RCC 7860 (cell line): ENCODE measurements around the gene AKAP8L.

Experiments used
- DNase-seq: peaks from one replicate; pipeline ENCODE4 v3.0.0-alpha.2; 2015; ENCODE audit warnings: low spot score
- FAIRE-seq: peaks from 2 replicates; lab custom pipeline; 2012; peaks lifted over from hg19 to GRCh38; lab: Jason Lieb, UNC

The AKAP8L gene

DNA sequence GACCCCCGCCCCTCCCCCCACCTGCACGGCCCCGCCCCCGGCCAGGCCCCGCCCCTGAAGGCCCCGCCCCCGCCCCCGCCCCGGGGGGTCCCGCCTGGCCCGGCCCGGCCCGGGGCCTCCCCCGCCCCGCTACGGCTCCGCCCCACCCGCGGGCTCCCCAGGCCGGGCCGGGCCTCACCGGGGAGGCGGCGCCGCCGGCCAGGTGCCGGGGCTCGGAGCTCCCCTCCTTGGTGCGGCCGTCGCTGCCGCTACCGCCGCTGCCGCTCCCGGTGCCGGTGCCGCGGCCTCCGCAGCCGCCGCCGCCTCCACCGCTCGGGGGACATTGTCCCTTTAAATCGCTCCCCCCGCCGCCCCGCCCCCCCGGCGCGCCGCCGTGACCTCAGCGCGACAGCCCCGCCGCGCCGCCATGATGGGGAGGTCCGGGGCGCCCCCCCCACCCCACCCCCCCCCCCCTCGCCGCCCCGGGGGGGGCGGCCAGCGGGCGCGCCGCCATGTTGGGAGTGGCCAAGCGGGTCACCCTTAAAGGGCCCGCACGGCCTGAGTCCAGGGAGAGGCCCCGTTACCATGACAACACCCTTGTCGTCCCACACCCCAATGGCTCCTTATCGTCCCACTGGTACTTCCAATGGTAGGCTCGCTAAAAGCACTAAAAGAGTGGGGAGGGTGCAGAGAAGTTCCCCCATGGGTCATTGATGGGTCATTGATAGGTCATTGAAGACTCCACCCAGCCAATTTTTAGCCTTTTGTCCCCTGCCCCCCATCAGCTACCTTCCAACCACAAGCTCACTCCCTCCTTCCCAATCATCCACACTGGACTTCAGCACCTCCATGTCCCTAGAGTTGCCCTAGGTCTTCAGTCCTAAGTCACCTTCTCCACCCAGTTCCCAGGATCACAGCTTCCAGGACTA, 31.1 kb upstream of the AKAP8L start, which contains the start of gene WIZ:
Gene WIZ (minus strand): TSS at position 337 of the 908 bp plus-strand sequence. CDS start 1,649 bp downstream, outside the sequence.
- DNase-seq (peak; percentile 25), FAIRE-seq (no peak)

DNA sequence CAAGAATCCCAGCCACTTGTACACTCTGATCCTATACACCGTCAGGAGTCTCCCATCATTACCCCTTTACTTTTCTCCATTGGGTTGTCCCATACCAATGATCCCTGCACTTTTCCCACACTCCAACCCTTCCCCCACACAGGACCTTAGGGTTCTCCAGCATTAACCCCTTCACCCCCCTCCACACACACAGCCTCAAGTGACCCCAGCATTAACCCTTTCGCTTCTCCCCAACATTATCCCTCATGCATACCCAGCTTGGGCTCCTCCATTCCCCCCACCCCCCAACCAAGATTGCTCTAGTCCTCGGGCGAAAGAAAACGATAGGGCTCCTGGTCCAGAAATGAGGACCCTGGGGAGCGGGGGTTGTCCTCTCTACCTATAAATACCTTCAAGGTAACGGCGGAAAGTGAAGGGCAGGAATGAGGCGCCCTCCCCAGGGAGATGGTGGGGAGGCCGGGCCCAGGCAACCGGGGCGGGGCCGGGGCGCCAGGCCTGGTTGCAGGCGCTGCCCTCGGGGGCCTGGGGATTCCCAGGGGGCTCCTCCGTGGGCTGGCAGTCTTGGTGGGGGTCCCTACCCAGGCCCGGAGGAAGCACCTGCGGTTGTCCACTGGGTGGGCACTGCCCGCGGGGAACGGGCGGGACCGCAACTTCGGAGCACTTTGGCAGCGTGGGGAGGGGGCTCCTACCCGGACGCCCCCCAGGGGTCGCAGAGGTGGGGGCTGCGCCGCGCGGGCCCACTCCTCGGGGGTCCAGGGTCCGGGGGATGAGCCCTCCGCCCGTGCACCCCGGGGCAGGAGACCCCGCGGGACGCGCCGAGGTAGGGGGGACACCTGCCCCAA, 30.2 kb upstream of the AKAP8L start:
- DNase-seq (no peak), FAIRE-seq (no peak)

DNA sequence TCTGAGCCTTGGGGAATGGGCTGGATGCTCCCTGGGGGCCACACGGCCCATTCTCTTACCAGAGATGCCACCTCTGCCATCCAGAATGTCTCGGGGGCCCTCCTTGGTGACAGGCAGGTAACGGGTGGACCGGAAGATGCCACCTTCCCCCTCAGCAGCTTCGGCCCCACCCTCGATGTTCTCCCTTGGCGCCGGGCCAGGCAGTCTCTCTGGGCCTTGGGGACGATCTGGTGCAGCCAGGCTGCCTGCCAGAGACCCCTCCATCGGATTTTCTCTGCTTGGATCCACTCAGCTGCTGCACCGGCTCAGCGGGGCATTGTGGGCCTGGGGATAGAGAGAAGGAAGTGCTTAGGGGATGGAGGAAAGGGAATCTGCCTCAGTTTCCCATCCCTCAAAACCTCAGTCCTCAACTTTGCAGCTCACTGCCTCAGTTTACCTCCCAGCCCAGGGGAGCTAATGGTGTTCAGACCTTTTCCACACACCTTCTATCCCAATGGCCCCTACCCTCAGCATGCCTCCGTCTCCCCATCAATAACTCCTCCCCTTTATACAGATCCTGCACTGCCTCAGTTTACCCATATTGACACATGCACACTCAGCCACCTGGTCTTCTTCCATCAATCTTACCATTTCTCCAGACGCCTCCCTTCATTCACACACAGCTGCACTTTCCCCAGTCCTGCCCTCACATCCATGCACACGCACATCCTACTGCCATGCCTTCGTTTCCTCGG, 29.4 kb upstream of the AKAP8L start:
- FAIRE-seq (no peak), DNase-seq (no peak)

DNA sequence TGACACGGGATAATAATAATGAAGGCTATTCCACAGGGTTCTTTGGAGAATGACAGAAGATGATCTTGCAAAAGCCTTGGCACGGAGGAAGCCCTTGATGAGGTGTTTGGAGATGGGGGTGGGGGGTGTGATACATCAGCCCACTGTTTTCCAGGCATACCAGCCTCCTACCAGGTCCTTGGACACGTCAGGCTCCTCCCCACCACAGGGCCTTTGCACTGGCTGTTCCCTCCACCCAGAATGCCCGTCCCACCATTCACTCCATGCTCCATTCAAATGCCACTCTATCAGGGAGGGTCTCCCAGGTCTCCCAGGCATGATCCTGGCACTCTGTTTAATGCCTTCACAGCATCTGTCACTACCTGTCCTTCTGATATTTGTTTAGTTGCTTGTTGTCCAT, 28.3 kb upstream of the AKAP8L start:
- DNase-seq: no peak
- FAIRE-seq: no peak

DNA sequence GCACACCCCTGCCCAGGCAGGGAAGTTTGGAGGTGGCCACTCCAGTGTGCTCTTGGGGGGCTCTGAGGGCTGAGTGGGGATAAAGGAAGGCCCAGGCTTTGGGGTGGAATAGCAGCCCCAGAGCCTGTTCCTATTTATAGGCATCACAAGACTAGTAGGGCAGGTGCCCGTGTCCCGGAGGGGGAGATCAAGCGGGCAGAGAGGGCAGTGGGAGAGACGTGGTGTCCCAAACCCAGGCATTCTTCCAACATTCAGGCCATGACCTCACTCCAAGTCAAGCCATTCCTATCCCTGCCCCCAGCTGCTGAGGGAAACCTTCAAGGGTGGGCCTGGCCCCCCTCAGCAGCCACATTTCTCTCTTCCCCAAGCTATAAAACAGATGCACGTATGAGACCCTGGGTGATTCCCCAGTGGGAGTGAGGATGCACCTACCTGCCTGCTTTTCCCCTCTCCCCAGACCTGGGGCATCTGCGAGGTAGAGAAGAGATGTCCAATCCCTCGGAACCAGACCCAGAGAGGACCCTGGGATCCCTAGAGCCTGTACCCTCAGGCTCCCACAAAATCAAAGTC, 27.1 kb upstream of the AKAP8L start:
- no peak for FAIRE-seq
- no peak for DNase-seq

DNA sequence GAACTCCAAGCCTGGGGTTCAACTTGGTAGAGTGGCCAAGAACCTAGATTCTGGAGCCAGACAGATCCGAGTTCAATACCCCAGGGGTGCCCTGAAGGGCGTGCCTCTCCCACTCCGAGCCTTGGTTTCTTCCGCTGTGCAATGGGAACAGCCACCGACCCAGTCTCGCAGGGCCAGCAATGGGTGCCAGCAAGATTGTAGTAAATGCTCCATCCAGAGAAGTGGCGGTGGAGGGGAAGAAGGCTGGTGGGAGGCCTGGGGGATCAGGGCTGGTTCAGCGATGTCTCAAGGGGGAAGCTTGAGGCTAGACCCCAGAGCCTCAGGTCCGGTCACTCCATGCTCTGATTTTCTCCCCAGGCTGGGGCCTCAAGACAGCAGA, 26.4 kb upstream of the AKAP8L start:
- DNase-seq: no peak
- no peak for FAIRE-seq

DNA sequence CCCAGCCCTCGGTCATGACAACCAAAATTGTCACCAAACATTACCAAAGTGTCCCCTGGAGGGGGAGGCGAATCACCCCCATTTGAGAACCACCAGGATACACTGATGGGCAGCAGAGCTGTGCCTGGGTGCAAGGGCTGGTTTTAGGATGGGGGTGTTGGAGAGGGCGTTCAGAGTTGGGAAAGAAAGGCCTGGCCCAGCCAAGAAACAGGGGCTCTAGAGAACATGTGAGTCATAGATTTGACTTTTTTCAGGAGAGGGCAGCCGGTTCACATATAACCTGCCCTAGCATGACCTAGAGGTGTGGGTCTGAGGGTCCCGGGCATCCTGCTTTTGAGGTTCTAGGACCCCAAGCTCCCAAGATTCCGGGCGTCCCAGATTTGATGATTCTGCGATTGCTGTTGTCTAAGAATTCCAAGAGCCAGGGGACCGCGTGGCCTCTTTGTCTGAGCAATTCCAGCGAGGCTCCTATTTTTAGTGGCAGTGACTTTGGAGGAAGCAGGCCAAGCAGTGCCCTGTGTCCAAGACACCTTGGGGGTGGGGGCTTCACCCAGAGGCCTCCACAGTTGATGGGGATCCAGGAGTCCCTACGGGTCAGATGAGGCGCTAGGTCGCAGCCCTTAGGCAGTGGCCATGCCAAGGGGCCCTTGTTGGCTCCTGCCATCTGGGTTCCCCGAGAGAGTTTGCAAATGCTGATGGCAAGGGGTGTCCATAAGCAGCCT, 25.9 kb upstream of the AKAP8L start:
- FAIRE-seq (no peak), DNase-seq (no peak)

DNA sequence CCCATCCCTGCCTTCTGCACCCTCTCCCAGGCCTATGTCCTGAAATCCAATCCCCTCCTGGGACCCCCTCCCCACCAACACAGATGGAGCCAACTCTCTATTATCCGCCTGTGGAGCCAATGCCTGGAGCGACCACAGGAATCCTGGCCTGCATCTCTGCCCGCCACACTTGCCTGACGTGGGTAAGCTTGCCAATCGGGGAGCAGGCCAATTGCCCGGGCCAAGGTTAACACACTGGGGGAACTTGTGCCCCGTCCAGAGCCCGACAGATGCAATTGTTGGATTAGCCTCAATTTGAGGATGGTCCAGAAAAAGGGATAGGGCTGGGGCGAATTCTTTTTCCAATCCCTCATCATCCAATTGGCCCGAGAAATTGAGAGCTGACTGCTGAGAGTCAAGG, 25.1 kb upstream of the AKAP8L start:
- DNase-seq (no peak), FAIRE-seq (no peak)

DNA sequence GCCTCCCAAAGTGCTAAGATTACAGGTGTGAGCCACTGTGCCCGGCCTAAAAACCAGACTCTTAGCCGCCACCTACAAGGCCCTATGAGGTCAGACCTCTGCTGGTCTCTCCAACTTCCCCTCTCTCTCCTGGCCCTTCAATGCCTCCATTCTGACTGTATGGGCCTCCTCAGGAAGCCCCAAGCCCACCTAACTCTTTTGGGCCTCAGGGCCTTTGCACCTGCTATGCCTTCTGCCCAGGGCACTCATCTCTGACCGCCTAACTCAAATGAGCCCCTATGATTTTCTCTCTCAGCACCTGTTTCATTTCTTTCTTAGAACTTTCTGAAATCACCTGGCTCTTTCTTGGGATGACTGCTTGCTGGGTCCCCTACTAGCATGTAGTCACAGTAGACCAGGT, 24.5 kb upstream of the AKAP8L start:
- no peak for DNase-seq
- no peak for FAIRE-seq

DNA sequence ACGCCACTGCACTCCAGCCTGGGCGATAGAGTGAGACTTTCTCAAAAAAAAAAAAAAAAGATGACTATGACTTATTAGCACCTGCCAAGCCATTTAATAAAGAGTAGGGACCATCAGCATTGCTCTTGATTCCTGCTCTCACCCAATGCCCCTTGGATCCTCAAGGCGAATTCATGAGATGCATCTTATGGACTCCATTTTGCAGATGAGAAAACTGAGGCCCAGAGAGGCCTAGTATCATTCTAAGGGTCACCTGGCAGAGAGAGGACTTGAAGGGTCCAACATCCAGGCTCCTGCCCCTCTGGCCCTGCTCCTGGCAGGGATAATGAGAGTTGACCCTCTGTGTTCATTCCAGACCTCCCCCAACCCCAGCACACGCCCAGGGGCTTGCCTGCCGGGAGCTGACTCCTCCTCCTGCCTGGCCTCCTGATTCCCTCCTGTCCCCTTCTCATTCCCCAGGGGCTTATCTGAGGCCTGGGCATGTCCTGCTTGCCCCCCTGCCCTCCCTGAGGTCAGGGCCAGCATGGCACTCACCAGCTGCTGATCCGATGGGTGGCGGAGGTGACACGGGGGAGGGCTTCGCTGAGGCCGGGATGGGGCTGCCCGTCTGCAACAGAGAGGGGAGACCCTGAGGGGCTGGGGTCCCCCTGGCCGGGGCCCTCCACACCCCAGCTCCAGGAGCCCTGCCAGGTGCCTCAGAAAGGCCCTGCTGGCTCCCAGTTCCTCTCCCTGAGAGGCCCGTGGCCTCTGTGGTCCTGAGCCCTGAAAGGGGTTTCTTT, 23.5 kb upstream of the AKAP8L start:
- DNase-seq (no peak), FAIRE-seq (no peak)

DNA sequence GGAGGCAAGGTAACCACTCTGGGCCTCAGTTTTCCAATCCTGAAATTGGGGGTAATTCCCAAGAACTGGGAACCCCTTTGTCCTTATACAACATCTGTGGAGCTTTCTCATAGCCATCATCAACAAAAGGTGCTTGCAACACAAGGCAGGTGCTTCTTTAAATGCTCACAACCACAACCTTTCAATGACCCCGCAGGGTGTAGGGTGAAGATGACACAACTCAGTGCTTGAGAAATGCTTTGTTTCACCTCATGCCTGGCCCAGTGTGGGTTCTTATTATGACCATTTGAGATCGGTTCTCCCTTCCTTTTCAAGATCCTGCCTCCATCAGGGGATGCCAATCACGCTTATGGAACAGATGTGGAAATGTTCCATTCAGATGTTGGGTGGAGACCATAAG, 22.5 kb upstream of the AKAP8L start:
- no peak for FAIRE-seq
- no peak for DNase-seq

DNA sequence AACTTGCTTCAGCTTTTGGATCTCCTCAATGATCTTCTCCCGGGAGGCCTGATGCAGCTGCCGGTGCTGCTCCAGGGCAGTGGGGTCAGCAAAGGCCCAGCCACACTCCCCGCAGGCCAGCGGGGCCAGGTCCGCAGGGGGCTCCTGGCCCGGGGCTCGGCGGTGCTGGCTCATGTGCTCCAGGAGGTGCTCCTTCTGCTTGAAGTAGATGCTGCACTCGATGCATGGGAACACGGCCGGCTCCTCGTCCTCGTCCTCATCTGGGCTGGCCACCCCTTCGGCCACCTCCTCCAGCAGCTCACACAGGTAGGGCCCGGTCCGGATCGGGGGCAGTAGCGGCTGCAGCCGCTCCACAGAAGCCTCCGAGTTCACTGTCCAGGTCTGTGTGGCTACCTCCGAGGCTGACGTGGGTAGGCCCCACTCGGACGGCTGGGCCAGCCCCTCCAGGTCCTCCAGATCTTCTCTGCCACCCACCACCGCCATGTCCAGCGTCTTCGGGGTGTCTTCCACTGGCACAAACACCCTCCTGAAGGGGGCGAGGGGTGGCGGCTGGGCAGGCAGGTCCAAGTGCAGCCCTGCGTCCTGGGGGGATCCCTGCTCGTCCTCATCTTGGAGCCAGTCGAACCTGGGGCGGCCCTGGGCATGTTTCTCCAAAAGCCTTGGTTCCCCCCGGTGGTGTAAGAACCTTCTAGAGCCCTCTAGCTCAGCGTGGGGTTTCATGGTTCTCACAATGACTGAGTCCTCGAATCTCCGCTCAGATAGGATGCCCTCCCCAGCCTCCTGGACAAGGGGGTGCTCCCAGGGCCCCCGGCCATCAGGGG, 21.2 kb upstream of the AKAP8L start:
- DNase-seq (no peak), FAIRE-seq (no peak)

DNA sequence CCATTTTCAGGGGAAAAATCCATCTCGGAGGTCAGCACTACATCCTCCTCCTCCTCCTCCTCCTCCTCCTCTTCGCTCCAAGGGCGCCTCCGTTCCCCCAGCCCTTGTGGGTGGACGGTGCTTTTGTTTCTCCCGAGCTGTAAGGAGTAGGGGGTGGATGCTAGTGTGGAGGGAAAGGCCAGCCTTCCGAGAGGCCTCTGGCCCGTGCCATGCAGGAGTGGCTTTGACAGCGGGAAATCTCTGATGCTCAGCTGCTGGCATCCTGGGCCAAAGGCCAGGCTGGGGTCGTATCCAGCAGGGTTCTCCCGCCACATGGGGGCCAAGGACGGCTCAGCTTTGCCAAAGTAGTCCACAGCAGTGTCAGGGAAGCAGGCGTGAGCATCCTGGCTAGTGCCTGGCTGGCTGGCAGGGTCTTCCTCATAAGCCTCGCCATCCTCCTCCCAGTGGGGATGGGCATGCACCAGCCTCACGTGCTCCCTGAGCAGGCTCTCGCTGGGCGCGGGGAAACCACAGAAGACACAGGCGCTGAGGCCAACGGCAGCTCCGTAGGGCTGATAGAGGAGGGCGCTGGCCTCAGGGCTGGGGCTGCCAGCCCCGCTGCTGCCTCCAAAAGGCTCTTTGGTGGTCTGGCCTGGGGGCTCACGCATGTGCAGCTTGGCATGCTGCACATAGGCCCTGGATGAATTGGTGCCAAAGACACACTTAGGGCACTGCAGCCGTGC, 20.5 kb upstream of the AKAP8L start:
- DNase-seq (no peak), FAIRE-seq (no peak)

DNA sequence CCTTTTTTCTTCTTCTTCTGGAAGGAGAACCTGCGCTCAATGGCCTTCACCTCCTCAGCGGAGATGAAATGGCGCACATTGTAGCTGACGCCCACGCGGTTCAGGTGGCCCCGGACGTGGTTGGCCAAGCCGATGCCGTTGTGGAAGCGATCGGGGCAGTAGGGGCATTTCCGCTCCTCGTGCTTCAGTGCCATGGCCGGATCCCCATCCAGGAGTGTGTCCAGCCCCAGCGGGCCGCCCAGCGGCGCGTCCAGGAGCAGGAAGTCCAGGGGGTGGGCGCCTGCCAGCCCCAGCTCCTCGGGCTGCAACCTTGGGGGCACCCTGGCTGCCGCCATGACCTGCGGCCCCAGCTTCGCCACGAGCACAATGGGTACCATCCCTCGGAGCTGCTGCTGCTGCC, 19.8 kb upstream of the AKAP8L start:
- DNase-seq: no peak
- no peak for FAIRE-seq

DNA sequence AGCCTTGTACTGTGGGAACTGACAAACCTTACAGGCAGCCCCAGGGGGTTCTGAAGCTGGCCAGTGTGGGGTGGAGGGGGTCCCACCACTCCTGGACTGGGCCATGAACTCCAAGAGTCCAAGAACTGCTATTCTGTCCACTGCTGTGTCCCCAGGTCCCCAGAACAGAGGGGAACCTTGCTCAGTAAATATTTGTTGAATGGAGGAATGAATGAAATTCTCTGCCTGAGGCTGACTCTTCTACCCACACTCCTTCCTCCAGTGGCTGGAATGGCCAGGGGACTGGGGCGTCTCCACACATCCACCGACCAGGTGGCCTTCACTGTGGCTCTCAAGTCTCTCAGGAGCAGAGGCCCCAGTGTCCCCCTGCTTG, 19.3 kb upstream of the AKAP8L start:
- FAIRE-seq (no peak), DNase-seq (no peak)

DNA sequence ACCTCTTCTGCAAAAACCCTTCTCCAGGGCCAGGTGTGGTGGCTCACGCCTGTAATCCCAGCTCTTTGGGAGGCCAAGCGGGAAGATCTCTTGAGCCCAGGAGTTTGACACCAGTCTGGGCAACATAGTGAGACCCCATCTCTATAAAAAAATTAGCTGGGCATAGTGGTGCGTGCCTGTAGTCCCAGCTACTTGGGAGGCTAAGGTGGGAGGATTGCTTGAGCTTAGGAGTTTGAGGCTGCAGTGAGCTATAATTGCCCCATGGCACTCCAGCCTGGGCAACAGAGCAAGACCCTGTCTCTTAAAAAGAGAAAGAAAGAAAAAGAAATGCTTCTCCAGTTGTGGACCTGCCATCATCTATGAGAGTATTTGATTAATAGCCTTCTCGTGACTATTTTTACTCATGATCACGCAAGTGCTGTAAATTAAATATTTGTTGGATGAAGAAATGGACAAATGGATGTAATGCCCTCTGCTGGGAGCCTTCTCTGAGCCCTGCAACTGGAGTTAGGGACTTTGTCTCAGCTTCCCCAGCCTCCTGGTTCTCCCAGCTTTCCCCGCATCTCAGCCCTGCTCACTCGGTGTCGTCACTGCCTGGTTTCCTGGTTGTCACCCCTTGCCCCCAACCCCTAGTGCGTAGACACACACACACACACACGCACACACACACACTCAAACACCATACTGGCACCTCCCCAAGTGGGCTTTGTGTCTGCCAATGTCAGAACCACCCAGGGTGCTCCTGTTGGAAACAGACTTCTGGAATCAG, 18.8 kb upstream of the AKAP8L start:
- FAIRE-seq: no peak
- DNase-seq: no peak

DNA sequence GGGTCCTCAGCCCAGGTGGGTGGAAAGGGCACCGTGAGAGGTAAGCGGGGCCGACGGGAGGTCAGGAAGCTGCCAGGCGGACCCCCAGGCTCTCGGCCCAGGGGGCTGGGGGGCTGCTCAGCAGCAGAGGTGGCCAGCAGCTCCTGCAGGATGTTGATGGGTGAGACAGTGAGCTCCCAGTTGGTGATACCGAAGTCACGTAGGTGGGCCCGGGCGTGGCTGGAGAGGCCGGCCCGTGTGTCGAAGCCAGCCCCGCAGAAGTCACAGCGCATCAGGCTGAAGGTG, 18.0 kb upstream of the AKAP8L start:
- FAIRE-seq (no peak), DNase-seq (no peak)
